Stimulated activated CD8-positive, alpha-beta memory T cell treated with anti-CD3 and anti-CD28 coated beads, Interleukin-7, amount 100 ng/mL, for 4 hours (primary cell): ENCODE measurements around the gene PCDHGA8.
"Not testable (repeated sequence)": the region's sequence is repeated elsewhere in the genome, so short reads cannot be mapped to it uniquely, and the experiment has no call there.

Experiments used
- DNase-seq, 2 donors: peaks; one replicate each; pipeline ENCODE4 v3.0.0-alpha.2; 2020; ENCODE audit warnings: low read depth in 2 of 2

The PCDHGA8 gene

DNA sequence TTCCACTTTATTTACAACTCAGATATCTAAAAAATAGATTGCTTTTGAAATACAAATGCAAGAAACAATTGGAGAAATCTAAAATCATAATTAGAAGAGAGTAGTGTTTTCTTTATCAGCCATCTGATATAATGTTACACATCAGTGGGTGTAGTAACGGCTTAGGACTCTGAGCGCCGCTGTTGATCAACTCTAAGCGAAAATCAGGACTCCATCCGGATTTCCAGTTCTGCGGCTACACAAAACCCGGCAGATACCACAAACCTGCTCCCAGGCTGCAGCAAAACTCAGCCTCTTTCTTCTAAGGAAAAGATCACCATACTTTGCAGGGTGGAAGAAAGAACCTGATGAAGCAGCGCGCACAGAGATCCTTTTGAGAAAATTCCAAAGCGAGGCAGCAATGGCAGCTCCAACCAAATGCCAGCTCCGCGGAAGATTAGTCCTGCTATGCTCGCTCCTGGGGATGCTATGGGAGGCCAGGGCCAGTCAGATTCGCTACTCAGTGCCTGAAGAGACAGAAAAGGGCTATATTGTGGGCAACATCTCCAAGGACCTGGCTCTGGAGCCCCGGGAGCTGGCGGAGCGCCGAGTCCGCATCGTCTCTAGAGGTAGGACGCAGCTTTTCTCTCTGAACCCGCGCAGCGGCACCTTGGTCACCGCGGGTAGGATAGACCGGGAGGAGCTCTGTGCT lies 10.3 kb downstream of the PCDHGA8 start, which contains the start of gene PCDHGA9:
TSS of gene PCDHGA9 (plus strand) at position 226 of the 691 bp plus-strand sequence. CDS start at position 401, 175 bp downstream.
- DNase-seq, result no peak

DNA sequence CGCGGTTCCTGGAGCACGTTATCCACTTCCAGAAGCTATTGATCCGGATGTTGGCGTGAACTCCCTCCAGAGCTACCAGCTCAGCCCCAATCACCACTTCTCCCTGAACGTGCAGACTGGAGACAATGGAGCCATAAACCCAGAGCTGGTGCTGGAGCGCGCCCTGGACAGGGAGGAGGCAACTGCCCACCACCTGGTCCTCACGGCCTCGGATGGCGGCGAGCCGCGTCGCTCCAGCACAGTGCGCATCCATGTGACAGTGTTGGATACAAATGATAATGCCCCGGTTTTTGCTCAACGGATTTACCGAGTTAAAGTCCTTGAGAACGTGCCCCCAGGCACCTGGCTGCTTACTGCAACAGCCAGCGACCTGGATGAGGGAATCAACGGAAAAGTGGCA lies 11.0 kb downstream of the PCDHGA8 start:
- DNase-seq, result no peak

DNA sequence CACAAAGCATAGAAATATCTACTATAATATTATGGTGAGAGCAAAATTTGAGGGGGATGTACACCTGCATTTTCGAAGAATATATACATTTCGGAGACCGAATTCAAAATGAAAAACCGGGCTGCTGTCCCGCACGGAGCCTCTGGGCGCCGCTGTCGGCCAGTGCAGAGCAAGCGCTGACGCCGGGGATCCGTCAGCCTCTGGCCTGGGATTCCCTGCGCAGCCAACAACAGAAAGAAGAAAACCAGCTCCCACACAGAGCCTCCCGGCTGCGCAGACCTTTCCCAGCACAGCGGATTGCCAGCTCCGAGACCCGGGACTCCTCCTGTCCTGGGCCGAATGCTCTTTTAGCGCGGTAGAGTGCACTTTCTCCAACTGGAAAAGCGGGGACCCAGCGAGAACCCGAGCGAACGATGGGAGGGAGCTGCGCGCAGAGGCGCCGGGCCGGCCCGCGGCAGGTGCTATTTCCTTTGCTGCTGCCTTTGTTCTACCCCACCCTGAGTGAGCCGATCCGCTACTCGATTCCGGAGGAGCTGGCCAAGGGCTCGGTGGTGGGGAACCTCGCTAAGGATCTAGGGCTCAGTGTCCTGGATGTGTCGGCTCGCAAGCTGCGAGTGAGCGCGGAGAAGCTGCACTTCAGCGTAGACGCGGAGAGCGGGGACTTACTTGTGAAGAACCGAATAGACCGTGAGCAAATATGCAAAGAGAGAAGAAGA lies 15.5 kb downstream of the PCDHGA8 start, which contains the start of gene PCDHGB6:
TSS of gene PCDHGB6 (plus strand) at position 232 of the 716 bp plus-strand sequence. CDS start at position 414, 182 bp downstream.
- DNase-seq, result not testable (repeated sequence)

DNA sequence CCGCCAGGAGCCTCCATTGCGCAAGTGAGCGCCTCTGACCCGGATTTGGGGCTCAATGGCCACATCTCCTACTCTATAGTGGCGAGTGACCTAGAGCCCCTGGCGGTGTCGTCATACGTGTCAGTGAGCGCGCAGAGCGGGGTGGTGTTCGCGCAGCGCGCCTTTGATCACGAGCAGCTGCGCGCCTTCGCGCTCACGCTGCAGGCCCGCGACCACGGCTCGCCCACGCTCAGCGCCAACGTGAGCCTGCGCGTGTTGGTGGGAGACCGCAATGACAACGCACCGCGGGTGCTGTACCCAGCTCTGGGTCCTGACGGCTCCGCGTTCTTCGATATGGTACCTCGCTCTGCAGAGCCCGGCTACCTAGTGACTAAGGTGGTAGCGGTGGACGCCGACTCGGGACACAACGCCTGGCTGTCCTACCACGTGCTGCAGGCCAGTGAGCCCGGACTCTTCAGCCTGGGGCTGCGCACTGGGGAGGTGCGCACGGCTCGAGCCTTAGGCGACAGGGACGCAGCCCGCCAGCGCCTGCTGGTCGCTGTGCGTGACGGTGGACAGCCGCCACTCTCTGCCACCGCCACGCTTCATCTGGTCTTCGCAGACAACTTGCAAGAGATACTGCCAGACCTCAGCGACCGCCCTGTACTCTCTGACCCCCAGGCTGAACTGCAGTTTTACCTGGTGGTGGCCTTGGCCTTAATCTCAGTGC lies 17.3 kb downstream of the PCDHGA8 start:
- DNase-seq, result no peak

DNA sequence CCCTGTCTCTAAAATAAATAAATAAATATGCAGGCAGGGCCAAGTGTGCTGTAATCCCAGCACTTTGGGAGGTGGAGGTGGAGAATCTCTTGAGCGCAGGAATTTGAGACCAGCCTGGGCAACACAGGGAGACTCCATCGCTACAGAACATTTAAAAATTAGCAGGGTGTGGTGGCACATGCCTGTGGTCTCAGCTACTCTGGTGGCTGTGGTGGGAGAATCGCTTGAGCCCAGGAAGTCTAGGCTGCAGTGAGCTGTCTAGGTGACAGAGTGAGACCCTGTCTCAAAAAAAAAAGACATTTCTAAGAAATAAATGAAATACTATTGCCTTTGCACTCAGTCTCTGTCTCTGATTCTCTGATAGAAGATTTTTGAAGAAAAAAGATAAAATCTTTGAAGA lies 19.1 kb downstream of the PCDHGA8 start:
- no peak for DNase-seq

DNA sequence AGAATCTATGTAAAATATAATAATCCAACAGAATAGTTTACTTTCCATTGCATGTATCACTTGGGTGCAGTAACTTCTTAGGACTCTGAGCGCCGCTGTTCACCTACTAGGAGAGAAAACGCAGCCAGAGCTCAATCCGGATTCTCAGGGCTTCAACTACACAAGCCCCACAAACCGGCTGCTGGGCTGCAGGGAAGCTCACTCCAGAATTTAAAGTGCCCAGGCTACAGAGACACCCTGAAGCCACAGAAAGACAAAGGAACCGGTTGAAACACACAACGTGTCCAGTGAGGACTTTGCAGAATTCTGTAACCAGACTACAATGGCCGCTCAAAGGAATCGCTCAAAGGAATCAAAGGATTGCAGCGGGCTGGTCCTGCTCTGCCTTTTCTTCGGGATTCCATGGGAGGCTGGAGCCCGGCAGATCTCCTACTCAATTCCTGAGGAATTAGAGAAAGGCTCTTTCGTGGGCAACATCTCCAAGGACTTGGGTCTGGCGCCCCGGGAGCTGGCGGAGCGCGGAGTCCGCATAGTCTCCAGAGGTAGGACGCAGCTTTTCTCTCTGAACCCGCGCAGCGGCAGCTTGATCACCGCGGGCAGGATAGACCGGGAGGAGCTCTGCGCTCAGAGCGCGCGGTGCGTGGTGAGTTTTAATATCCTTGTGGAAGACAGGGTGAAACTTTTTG lies 20.6 kb downstream of the PCDHGA8 start, which contains the start of gene PCDHGA10:
TSS of gene PCDHGA10 (plus strand) at position 134 of the 686 bp plus-strand sequence. CDS start at position 323, 189 bp downstream.
- peak; percentile 35 to 41 for DNase-seq

DNA sequence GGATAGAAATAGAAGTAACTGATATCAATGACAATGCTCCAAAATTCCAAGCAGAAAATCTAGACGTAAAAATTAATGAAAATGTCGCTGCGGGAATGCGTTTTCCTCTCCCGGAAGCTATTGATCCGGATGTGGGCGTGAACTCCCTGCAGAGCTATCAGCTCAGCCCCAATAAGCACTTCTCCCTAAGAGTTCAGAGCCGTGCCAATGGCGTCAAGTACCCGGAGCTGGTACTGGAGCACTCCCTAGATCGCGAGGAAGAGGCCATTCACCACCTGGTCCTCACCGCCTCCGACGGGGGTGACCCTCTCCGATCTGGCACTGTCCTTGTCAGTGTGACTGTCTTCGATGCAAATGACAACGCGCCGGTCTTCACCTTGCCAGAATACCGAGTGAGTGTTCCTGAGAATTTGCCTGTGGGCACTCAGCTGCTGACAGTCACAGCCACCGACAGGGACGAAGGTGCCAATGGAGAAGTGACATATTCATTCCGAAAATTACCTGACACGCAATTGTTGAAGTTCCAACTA lies 21.2 kb downstream of the PCDHGA8 start:
- no peak for DNase-seq

DNA sequence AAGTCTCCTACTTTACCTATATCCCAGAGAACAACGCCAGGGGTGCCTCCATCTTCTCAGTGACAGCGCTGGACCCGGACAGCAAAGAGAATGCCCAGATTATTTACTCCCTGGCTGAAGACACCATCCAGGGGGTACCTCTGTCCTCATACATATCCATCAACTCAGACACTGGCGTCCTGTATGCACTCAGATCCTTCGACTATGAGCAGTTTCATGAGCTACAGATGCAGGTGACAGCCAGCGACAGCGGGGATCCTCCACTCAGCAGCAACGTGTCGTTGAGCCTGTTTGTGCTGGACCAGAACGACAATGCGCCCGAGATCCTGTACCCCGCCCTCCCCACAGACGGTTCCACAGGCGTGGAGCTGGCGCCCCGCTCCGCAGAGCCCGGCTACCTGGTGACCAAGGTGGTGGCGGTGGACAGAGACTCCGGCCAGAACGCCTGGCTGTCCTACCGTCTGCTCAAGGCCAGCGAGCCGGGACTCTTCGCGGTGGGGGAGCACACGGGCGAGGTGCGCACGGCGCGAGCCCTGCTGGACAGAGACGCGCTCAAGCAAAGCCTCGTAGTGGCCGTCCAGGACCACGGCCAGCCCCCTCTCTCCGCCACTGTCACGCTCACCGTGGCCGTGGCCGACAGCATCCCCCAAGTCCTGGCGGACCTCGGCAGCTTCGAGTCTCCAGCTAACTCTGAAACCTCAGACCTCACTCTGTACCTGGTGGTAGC lies 22.3 kb downstream of the PCDHGA8 start:
- DNase-seq, result not testable (repeated sequence)

DNA sequence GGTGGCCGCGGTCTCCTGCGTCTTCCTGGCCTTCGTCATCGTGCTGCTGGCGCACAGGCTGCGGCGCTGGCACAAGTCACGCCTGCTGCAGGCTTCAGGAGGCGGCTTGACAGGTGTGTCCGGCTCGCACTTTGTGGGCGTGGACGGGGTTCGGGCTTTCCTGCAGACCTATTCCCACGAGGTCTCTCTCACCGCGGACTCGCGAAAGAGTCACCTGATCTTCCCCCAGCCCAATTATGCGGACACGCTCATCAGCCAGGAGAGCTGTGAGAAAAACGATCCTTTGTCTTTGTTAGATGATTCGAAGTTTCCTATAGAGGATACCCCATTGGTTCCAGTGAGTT lies 22.8 kb downstream of the PCDHGA8 start:
- DNase-seq, result not testable (repeated sequence)

DNA sequence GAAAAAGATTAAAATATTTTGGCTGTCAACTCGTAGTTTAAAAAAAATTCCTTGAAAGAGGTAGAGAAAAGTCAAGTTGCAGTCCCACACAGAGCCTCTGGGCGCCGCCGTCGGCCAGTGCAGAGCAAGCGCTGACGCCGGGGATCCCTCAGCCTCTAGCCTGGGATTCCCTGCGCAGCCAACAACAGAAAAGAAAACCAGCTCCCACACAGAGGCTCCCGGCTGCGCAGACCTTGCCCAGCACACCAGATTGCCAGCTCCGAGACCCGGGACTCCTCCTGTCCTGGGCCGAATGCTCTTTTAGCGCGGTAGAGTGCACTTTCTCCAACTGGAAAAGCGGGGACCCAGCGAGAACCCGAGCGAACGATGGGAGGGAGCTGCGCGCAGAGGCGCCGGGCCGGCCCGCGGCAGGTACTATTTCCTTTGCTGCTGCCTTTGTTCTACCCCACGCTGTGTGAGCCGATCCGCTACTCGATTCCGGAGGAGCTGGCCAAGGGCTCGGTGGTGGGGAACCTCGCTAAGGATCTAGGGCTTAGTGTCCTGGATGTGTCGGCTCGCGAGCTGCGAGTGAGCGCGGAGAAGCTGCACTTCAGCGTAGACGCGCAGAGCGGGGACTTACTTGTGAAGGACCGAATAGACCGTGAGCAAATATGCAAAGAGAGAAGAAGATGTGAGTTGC lies 25.2 kb downstream of the PCDHGA8 start, which contains the start of gene PCDHGB7:
TSS of gene PCDHGB7 (plus strand) at position 184 of the 679 bp plus-strand sequence. CDS start at position 367, 183 bp downstream.
- DNase-seq, result not testable (repeated sequence)

DNA sequence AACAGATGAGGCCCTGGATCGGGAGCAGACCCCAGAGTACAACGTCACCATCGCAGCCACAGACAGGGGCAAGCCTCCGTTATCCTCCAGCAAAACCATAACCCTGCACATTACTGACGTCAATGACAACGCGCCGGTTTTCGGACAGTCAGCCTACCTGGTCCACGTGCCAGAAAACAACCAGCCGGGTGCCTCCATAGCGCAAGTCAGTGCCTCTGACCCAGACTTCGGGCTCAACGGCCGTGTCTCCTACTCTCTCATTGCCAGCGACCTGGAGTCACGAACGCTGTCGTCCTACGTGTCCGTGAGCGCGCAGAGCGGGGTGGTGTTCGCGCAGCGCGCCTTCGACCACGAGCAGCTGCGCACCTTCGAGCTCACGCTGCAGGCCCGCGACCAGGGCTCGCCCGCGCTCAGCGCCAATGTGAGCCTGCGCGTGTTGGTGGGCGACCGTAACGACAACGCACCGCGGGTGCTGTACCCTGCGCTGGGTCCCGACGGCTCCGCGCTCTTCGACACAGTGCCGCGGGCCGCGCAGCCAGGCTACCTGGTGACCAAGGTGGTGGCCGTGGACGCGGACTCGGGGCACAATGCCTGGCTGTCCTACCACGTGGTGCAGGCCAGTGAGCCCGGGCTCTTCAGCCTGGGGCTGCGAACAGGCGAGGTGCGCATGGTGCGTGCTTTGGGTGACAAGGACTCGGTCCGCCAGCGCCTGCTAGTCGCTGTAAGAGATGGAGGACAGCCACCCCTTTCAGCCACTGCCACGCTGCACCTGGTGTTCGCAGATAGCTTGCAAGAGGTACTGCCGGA lies 26.8 kb downstream of the PCDHGA8 start:
- no peak for DNase-seq

DNA sequence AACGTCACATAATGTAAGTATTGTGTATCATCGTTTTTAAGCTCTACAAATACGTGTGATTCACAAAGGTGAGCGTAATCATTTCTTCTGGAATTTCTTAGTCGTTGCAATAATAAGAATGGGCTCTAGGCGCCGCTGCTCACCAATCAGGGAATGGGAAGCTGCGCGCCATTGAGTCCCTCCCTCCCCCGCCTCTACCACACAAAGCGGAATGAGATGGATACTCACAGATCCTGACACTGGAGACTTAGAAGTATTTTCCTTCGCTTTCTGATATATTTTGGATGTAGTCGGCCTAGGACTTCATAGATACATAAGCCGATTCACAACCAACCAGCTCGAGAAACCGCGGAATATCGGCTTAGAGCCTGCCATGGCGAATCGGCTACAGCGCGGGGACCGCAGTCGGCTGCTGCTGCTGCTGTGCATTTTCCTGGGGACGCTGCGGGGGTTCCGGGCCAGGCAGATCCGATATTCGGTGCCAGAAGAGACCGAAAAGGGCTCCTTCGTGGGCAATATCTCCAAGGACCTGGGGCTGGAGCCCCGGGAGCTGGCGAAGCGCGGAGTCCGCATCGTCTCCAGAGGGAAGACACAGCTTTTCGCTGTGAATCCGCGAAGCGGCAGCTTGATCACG lies 28.5 kb downstream of the PCDHGA8 start, which contains the start of gene PCDHGA11:
TSS of gene PCDHGA11 (plus strand) at position 197 of the 634 bp plus-strand sequence. CDS start at position 374, 177 bp downstream.
- DNase-seq, result no peak

DNA sequence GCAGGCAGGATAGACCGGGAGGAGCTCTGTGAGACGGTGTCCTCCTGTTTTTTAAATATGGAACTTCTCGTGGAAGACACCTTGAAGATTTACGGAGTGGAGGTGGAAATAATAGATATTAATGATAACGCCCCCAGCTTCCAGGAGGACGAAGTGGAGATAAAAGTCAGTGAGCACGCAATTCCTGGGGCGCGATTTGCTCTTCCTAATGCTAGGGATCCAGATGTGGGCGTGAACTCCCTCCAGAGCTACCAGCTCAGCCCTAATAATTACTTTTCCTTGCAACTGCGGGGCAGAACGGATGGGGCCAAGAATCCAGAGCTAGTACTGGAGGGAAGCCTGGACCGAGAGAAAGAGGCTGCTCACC lies 29.0 kb downstream of the PCDHGA8 start:
- no peak for DNase-seq

DNA sequence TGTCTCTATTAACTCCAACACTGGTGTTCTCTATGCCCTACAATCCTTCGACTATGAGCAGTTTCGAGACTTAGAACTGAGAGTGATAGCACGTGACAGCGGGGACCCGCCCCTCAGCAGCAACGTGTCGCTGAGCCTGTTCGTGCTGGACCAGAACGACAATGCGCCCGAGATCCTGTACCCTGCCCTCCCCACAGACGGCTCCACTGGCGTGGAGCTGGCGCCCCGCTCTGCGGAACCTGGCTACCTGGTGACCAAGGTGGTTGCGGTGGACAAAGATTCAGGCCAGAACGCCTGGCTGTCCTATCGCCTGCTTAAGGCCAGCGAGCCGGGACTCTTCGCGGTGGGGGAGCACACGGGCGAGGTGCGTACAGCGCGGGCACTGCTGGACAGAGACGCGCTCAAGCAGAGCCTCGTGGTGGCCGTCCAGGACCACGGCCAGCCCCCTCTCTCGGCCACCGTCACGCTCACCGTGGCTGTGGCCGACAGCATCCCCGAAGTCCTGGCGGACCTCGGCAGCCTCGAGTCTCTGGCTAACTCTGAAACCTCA lies 30.4 kb downstream of the PCDHGA8 start:
- no peak for DNase-seq

DNA sequence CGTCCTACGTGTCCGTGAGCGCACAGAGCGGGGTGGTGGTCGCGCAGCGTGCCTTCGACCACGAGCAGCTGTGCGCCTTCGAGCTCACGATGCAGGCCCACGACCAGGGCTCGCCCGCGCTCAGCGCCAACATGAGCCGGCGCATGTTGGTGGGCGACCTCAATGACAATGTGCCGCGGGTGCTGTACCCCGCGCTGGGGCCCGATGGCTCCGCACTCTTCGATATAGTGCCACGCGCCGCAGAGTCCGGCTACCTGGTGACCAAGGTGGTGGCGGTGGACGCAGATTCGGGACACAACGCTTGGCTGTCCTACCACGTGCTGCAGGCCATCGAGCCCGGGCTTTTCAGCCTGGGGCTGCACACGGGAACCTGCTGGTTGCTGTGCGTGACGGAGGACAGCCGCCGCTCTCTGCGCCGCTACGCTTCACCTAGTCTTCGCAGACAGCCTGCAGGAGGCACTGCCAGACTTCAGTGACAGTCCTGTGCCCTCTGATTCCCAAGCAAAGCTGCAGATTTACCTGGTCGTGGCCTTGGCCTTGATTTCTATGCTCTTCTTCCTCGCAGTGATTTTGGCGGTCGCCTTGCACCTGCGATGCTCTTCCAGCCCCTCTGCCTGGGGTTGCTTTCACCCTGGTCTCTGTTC lies 35.5 kb downstream of the PCDHGA8 start:
- DNase-seq, result no peak

DNA sequence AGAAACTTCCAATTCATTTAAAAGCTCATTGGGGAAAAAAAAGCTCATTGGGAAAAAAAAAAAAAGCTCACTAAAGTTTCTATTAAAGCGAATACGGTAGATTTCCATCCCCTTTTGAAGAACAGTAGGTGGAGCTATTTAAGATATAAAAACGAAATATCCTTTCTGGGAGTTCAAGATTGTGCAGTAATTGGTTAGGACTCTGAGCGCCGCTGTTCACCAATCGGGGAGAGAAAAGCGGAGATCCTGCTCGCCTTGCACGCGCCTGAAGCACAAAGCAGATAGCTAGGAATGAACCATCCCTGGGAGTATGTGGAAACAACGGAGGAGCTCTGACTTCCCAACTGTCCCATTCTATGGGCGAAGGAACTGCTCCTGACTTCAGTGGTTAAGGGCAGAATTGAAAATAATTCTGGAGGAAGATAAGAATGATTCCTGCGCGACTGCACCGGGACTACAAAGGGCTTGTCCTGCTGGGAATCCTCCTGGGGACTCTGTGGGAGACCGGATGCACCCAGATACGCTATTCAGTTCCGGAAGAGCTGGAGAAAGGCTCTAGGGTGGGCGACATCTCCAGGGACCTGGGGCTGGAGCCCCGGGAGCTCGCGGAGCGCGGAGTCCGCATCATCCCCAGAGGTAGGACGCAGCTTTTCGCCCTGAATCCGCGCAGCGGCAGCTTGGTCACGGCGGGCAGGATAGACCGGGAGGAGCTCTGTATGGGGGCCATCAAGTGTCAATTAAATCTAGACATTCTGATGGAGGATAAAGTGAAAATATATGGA lies 38.1 kb downstream of the PCDHGA8 start, which contains the start of gene PCDHGA12:
TSS of gene PCDHGA12 (plus strand) at position 176 of the 782 bp plus-strand sequence. CDS start at position 429, 253 bp downstream.
- DNase-seq, result no peak

DNA sequence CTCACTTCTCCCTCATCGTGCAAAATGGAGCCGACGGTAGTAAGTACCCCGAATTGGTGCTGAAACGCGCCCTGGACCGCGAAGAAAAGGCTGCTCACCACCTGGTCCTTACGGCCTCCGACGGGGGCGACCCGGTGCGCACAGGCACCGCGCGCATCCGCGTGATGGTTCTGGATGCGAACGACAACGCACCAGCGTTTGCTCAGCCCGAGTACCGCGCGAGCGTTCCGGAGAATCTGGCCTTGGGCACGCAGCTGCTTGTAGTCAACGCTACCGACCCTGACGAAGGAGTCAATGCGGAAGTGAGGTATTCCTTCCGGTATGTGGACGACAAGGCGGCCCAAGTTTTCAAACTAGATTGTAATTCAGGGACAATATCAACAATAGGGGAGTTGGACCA lies 38.9 kb downstream of the PCDHGA8 start:
- no peak for DNase-seq
